HG02870 (cell line): ENCODE data around the gene RUNDC1.
"Not testable (repeated sequence)": the region's sequence is repeated elsewhere in the genome, so short reads cannot be mapped to it uniquely, and the experiment has no call there.

Source experiments
- ATAC-seq: cut with Tn5 transposase; IDR thresholded peaks from one replicate; pipeline ENCODE4 v1.9.1; 2021; ENCODE audit warnings: mild to moderate bottlenecking, moderate library complexity; ENCODE audit not compliant: unreplicated experiment

RUNDC1 gene

DNA sequence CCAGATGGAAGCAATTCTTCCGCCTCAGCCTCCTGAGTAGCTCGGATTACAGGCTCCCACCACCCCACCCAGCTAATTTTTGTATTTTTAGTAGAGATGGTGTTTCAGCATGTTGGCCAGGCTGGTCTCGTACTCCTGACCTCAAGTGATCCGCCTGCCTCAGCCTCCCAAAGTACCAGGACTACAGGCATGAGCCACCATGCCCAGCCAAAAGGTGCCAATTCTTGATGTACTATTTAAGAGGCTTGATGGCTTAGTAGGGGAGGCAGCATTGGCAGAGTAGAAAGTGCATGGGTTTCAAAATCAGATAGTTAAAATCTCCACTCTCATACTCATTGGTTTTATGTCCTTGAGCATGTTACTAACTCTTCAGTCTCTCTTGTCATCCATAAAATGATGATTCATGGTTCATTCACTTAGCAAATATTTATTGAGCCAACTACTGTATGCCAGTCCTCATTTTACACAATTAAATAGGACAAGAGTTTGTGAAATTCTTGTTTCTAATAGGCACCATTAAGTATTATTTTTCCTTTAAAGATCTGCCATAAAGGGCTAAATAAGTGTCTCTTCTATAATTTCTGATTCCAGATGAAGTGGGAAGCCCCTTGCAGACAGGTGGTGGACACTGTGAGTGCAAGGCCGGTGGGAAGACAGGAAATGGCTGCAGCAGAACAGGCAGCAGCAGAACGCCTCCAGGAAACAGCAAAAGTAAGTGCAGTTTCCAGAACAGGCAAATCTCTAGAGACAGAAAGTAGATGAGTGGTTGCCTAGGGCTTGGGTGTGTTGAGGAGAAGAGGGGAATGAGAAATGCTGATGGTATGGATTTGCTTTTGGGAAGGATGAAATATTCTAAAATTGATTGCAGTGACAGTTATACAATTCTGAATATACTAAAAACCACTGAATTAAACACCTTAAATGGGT lies 9.6 kb downstream of the RUNDC1 start:
- ATAC-seq = no peak

- no peak for ATAC-seq
These were observed 11.1 kb downstream of the RUNDC1 start for GRCh38 chr17:42991471-42991870.

DNA sequence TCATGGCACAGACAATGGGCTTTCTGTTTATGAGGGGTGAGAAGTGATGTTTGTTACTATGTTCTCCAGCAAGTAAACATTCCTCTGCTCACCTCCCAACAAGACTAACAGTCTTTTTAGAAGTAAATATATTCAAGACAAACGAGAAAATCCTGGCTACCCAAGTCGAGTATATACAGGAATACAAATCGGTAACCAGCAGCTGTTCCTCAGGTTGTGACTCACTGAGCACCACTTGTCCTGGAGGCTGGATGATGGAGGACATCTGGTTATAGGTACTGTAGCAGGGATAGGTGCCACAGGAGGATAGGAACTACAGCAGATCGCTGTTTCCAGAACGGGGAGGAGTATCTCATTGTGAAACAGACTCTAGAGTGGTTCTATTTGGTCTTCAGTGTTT lies 12.5 kb downstream of the RUNDC1 start:
- no peak for ATAC-seq

GRCh38 chr17:42993913-42994312 lies 13.5 kb downstream of the RUNDC1 start:
- ATAC-seq = not testable (repeated sequence)

- ATAC-seq = no peak
These were observed 17.1 kb downstream of the RUNDC1 start for GRCh38 chr17:42997390-42997983.

- peak; percentile 93 for ATAC-seq
These were observed 17.9 kb downstream of the RUNDC1 start, which contains the start of gene RPL27 for GRCh38 chr17:42997984-42998938. TSS of gene RPL27 (plus strand) at chr17:42998419. CDS start at chr17:42998751, 332 bp downstream.

GRCh38 chr17:42999003-42999525 lies 18.7 kb downstream of the RUNDC1 start:
- no peak for ATAC-seq

DNA sequence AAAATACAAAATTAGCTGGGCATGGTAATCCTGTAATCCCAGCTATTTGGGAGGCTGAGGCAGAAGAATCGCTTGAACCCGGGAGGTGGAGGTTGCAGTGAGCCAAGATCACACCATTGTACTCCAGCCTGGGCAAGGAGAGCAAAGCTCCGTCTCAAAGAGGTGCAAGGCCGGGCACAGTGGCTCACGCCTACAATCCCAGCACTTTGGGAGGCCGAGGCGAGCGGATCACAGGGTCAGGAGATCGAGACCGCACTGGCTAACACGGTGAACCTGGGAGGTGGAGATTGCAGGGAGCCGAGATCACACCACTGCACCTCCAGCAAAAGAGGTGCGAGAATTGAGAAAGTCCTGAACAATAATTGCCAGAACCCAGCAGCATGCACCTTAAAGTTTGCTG lies 20.5 kb downstream of the RUNDC1 start:
- ATAC-seq = not testable (repeated sequence)

- ATAC-seq = no peak
These were observed 23.3 kb downstream of the RUNDC1 start for GRCh38 chr17:43003542-43004172.

DNA sequence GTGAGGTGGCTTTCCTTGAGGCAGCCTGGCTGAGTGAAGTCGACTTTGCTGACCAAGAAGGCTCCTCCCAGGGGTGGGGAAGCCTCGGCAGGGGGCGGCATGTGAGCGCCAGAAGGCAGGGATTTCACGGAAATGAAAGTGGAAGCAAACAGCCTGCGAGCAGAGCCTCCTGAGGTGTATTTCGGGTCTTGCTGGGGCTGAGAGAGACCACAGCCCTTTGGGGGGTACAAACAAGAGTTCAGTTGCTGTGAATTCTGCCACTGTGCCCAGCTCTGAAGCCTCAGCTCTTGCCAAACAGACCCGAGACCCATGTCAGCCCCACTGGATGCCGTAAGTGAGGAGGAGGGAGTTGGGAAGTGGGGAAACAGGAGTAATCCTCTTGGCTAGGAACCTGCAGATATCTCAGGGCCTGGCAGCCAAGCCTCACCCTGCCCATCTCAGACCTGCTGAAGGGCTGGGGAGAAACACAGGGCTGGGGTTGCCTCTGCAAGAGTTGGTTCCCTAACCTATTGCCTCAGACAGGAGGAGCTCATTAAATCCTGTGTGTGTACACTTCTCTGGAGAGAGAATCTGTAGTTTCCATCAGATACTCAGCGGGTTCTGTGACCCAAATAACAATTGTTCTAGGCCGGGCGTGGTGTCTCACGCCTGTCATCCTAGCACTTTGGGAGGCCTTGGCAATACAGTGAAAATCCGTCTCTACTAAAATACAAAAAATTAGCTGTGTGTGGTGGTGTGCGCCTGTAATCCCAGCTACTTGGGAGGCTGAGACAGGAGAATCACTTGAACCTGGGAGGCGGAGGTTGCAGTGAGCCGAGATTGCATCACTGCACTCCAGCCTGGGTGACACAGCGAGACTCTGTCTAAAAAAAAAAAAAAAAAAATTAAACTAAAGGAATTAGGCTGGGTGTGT lies 26.5 kb downstream of the RUNDC1 start, which contains the start of gene IFI35:
Gene IFI35 (plus strand): TSS at position 146 of the 913 bp plus-strand sequence. CDS start 164 bp downstream, at position 310.
- ATAC-seq = no peak

DNA sequence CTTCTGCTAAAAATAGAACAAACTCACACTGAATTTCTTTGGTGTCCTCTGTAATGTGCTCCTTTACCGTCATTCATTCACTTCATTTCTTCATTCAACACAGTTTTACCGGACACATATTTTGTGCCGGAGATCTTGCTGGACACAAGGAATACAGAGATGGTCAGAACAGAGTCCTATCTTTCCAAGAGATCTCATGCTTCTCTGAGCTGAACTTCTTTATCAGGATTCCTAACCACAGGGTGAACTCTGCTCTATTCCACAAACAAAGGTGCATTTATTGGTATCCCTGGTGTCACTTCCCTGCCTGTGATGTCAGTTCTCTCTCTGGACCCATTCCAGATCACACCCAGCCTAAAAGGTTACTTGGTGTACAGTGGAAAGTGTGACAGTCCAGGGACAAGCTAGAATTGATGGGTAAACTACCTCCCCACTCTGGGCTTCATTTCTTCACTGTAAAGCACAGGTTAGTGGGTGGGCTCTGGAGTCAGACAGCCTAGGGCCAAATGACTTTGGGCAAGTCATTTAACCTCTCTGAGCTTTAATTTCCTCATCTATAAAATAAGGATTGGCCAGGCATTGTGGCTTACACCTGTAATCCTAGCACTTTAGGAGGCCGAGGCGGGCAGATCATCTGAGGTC lies 30.4 kb downstream of the RUNDC1 start:
- no peak for ATAC-seq

DNA sequence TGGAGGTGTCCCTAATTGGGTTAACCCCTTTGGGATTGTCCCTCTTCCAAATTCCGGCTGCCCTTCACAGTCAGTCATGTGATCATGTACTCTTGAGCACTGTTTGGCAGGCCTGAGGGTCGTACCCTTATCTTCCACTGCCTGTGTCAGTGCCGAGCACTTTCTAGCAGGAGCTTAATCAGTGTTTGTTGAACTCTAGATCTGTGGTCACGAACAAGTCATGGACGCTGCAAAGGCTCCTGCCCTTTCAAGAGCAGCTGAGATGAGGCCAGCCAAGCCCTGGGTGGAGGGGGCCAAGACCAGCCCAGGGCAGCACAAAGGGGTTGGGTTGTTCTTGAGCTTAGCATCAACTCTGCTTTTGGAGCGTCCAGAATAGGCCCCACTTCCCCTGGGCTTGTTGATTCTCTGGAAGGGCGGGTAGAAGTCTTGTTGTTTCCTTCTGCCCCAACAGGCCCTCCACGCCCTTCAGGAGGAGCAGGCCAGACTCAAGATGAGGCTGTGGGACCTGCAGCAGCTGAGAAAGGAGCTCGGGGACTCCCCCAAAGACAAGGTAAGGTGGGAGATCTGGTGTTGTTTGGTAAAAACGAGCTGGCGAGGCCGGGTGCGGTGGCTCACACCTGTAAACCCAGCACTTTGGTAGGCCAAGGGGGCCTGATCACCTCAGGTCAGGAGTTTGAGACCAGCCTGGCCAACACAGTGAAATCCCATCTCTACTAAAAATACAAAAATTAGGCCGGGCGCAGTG lies 31.5 kb downstream of the RUNDC1 start:
- ATAC-seq = no peak

DNA sequence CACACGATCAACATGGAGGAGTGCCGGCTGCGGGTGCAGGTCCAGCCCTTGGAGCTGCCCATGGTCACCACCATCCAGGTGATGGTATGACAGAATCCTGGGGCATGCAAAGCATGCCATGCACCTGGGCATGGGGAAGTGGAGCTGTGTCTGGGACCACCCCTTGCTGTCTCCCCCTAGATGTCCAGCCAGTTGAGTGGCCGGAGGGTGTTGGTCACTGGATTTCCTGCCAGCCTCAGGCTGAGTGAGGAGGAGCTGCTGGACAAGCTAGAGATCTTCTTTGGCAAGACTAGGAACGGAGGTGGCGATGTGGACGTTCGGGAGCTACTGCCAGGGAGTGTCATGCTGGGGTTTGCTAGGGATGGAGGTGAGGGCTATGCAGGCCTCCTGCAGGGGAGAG lies 32.9 kb downstream of the RUNDC1 start:
- ATAC-seq = no peak

DNA sequence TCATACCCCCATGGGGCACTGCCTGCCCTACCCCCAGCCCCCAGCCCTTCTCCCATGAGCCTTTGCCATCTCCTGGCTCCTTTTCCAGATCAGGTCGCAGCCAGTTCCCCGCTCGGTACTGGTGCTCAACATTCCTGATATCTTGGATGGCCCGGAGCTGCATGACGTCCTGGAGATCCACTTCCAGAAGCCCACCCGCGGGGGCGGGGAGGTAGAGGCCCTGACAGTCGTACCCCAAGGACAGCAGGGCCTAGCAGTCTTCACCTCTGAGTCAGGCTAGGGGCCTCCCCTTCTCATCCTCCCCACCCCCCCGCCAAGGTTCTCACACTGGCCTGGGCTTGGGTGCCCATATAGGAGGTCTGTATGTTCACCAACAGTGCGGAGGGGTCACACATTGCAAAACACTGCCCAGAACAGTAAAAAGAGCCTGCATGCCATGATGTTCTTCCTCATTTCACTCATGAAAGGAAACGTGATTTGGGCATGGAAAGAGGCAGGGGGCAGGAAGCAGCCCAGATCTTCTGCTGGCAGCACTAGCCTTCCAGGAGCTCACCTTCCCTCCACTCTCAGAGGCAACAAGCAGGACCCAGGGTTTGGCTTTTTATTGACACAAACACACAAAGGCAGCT lies 33.8 kb downstream of the RUNDC1 start:
- no peak for ATAC-seq

DNA sequence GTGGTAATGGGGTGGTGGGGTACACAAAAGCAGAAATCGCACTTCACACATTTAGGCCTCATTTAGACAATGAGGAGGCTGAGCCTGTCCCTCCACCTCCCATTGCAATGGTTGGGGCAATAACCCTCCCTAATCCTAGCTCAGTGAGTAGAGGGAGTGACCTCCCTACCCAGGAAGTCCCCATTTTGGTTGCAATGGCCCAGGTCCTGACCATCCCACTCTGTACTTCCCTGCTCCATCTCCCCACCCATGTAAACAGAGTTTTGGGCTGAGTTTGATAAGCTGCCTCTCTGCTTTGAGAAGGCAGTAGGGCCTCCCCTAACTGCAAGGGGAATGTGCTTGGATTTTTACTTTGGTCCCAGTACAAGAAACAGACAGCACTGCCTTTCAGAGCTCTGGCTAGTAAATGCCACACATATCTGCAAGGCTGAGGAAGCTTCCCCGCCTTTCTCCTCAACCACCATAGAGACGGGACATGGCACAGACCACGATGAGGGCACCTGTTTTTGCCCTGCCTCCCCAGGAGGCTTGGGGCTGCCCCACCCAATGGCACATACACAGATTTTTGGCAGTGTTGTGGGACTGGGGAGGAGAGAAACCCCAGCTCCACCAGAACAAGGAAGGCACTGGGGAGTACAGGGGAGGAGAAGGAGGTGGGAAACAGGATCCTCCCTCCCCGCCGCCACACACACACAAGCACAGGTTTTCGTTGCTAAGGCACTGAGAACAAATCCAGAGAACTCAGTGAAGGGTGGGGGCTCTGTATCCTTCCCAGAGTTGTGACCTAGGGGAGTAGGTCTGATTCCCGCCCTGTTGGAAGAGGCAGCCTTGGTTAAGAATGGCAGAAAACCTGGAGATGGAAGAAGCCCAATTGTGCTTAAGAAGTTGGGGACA lies 34.5 kb downstream of the RUNDC1 start:
- ATAC-seq = no peak

GRCh38 chr17:43015579-43015978 lies 35.2 kb downstream of the RUNDC1 start:
- no peak for ATAC-seq
